BJ (cell line): ENCODE measurements around the gene NRL. TPM values are rescaled to one million over a fixed set of nuclear protein-coding genes. Genes with fewer than 3 reads are reported as not detected.
A peak's percentile ranks its signal among the peaks of the same experiment; 100 is the strongest.
"Not testable (repeated sequence)": the region's sequence is repeated elsewhere in the genome, so short reads cannot be mapped to it uniquely, and the experiment has no call there.

Experiments used
- CTCF ChIA-PET: fragments of 350-600 bp; formaldehyde crosslinking; extraction: SDS; loops from one replicate; lab custom pipeline; 2021; ENCODE audit warnings: antibody characterized with exemption, inconsistent platforms; lab: Yijun Ruan, JAX
- POLR2A ChIA-PET: fragments of 300-600 bp; sonication (Branson Sonifier 250); formaldehyde crosslinking; extraction: SDS; loops from one replicate; lab custom pipeline; 2021; ENCODE audit warnings: antibody characterized with exemption; lab: Charles Lee
- DNase-seq: peaks from one replicate; pipeline ENCODE4 v3.0.0-alpha.2; 2011; ENCODE audit warnings: low read depth
- H3K27me3 ChIP-seq: 2 replicates; pipeline ENCODE4 v1.6.0; 2011; ENCODE audit warnings: low read length; ENCODE audit not compliant: control insufficient read depth, insufficient read depth
- H3K36me3 ChIP-seq: 2 replicates; pipeline ENCODE4 v1.5.1; 2011; ENCODE audit warnings: low read length; ENCODE audit not compliant: control insufficient read depth, insufficient read depth
- H3K4me3 ChIP-seq: 2 replicates; pipeline ENCODE4 v1.5.1; 2011; ENCODE audit warnings: low read depth, mild to moderate bottlenecking, control low read depth, low read length
- CTCF ChIP-seq: IDR thresholded peaks from 2 replicates; pipeline ENCODE4 v1.5.1; 2011; ENCODE audit warnings: low read depth, mild to moderate bottlenecking, control low read depth, inconsistent platforms, low read length, moderate library complexity; ENCODE audit not compliant: insufficient read depth
- polyA plus RNA-seq: library from polyadenylated mRNA; depleted of rRNA; stranded (reverse); fragments of >200 nt; gene quantifications from 2 replicates; pipeline ENCODE4 v1.2.3, GENCODE V29; 2011

The NRL gene
- polyA plus RNA-seq, 1 experiment: 0.91 TPM

GRCh38 chr14:24038686-24039085 is 76.1 kb downstream of the NRL start:
- Histone ChIP-seq H3K36me3 (no peaks in the 10 kb centered on the region), H3K27me3 (0 out of 2 replicates have a peak, but pooled peaks cover 2% of the 10 kb centered on the region), H3K4me3 (no peak overlapping the region)
- no peak for DNase-seq
- POLR2A ChIA-PET: no interaction called here
- TF ChIP-seq CTCF: no peak
- CTCF ChIA-PET: interaction anchor here (1.0 to 1.8 kb wide), 2 partner anchors 55 to 70 kb away, joined by 3 to 4 read pairs; partner anchors contain the start of gene PCK2

GRCh38 chr14:24037658-24038037 is 77.1 kb downstream of the NRL start:
- no peak overlapping the region for H3K4me3 ChIP-seq
- CTCF ChIA-PET: interaction anchor here (0.6 to 1.8 kb wide), 3 partner anchors 56 to 125 kb away, joined by 3 to 4 read pairs (median 3); partner anchors contain the start of gene PCK2
- 0 out of 2 replicates have a peak, but pooled peaks cover 2% of the 10 kb centered on the region for H3K27me3 ChIP-seq
- TF ChIP-seq CTCF: no peak
- POLR2A ChIA-PET: no interaction called here
- no peaks in the 10 kb centered on the region for H3K36me3 ChIP-seq
- DNase-seq: no peak

DNA sequence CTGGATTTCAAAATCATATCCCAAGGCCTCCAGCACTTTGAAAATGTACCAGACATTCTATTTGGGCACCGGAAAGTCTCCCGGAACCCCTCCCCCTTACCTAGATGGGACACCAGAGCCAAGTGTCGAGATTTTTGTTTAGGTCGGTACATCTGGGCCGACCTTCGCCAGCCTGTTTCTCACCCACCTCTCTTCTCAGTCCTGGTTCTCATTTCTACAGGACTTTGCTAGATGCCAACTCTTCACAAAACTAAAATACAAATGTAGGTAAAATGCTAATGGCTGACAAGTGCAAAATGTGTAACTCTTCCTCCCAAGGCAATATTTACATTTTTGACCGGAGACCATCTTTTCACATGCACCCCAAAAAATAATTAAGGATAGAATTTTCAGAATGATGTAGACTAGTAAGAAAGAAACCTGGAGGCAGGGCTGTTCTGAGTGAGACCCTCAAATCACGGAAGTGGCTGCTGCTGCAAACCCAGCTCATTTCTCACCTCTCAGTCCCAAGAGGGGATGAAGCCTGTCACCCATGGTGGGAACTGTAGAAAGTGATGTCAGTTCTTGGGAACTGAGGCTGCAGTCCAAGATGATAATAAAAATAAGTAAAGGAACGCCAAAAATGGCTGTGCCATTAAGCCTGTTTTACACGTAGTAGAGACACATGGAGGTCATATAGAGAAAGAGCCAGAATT is 77.6 kb downstream of the NRL start:
- POLR2A ChIA-PET, DNase-seq, H3K27me3 ChIP-seq, H3K36me3 ChIP-seq: not testable (repeated sequence)
- CTCF ChIA-PET: interaction anchor here (0.7 to 1.2 kb wide), 4 partner anchors 21 to 52 kb away, joined by 3 to 4 read pairs (median 3); no protein-coding TSS in a partner anchor
- peak overlapping the region; percentile 54; the same call in 1 of the 2 replicates for H3K4me3 ChIP-seq

- TF ChIP-seq CTCF: peak; percentile 93
- ChIA-PET CTCF (interaction anchor here (0.7 to 1.3 kb wide), 10 partner anchors 16 to 71 kb away, joined by 3 to 10 read pairs (median 3); partner anchors contain the start of gene CARMIL3), POLR2A (no interaction called here)
- peak overlapping the region; percentile 54 for H3K4me3 ChIP-seq
- DNase-seq: no peak
- no peaks in the 10 kb centered on the region for H3K36me3 ChIP-seq
- 0 out of 2 replicates have a peak, but pooled peaks cover 2% of the 10 kb centered on the region for H3K27me3 ChIP-seq
Observed at GRCh38 chr14:24036169-24036962, 78.4 kb downstream of the NRL start.

GRCh38 chr14:24035769-24036168 is 79.0 kb downstream of the NRL start:
- H3K4me3 ChIP-seq: peak overlapping the region; percentile 54
- POLR2A ChIA-PET: interaction anchor here (0.6 kb wide), 1 partner anchor 185 kb away, joined by 3 read pairs; no protein-coding TSS in a partner anchor
- not testable (repeated sequence) for H3K27me3 ChIP-seq, H3K36me3 ChIP-seq, DNase-seq
- CTCF ChIA-PET: interaction anchor here (0.7 to 1.3 kb wide), 10 partner anchors 16 to 72 kb away, joined by 3 to 10 read pairs (median 3); partner anchors contain the start of gene CARMIL3
